COLO668 (cell line): ENCODE measurements around the gene ADAMTS9.
"Not testable (repeated sequence)": the region's sequence is repeated elsewhere in the genome, so short reads cannot be mapped to it uniquely, and the experiment has no call there.

Experiments
- DNase-seq: peaks from one replicate; lab custom pipeline; 2025; ENCODE audit not compliant: unreplicated experiment; lab: John Stamatoyannopoulos, UW

Gene ADAMTS9

GRCh38 chr3:64548200-64548889 lies 139.5 kb downstream of the ADAMTS9 start:
- DNase-seq, result no peak

DNA sequence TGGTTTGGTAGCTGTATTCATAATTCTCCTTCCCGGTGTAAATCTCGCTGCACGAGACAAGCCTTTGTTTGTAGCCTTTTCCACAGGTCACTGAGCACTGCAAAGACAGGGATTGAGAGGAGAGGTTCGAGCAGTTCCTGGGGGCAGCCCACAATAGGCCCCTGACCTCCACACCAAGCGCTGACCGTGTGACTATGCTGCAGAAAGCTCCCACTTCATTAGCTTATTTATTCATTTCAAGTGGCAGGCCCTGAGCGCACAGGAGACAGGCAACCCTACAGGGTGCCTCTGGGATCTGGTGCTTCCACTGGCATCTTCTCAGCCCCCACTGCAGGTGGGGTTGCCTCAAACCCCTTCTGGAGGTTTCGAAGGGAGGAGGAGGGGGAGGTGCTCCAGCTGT lies 140.9 kb downstream of the ADAMTS9 start:
- DNase-seq, result no peak

DNA sequence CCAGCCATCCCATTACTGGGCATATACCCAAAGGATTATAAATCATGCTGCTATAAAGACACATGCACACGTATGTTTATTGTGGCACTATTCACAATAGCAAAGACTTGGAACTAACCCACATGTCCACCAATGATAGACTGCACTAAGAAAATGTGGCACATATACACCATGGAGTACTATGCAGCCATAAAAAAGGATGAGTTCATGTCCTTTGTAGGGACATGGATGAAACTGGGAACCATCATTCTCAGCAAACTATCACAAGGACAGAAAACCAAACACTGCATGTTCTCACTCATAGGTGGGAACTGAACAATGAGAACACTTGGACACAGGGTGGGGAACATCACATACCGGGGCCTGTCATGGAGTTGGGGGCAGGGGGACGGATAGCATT lies 142.6 kb downstream of the ADAMTS9 start:
- DNase-seq, result not testable (repeated sequence)

- DNase-seq, result no peak
These were observed 146.0 kb downstream of the ADAMTS9 start for GRCh38 chr3:64541803-64542202.

DNA sequence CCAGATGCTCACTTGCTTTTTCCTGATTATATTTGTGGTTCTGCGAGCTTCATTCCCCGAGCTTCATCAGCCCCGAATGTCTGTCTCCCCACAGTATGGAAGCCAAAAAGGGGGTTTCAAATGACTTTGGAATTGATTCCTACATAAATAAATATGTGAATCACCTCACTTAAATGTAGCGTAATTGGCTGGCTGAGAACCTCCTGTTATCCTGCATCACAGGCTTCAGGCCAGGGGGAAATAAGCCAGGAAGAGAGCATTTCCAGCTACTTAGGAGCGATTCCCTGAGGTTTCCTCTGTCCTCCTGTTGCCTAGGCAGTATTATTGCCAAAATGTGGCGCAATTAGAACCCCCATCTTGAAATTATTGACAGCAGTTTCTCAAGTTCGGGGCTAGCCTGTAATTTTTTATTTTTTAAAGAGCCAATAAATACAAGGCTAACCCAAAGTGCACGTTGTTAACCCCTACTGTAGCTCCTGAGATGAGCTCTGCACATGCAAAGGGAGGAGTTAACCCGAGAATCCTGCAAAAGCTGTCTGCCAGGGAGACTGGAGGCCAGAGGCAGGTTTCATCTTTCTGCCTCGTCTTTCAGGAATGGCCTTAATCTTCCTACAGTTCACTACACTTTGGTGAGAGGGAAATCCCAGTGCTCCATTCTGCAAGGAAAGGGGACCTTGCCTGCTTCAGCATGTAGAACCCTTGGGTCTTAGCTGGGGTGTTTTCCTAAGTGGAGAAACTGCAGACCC lies 148.2 kb downstream of the ADAMTS9 start:
- no peak for DNase-seq

DNA sequence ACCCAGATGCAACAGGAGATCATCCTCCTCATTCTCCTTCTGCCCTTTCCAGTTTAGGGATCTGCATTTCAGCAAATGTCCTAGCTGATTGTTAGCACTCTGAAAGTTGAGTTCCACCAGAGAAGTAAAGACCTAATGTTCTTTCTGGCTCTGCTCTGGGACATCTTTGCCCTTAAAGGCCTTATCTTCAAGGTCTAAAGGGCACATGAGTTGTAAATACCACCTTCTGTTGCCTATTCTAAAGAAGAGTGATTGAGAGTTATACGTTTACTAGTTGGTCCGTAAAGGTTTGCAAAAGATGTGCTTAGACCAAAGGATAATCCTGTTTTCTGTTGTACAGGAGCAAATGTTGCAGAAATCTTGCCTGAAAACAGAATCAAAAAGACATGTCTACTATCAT lies 151.6 kb downstream of the ADAMTS9 start:
- no peak for DNase-seq

GRCh38 chr3:64533617-64534317 lies 154.0 kb downstream of the ADAMTS9 start:
- DNase-seq, result peak; percentile 79

DNA sequence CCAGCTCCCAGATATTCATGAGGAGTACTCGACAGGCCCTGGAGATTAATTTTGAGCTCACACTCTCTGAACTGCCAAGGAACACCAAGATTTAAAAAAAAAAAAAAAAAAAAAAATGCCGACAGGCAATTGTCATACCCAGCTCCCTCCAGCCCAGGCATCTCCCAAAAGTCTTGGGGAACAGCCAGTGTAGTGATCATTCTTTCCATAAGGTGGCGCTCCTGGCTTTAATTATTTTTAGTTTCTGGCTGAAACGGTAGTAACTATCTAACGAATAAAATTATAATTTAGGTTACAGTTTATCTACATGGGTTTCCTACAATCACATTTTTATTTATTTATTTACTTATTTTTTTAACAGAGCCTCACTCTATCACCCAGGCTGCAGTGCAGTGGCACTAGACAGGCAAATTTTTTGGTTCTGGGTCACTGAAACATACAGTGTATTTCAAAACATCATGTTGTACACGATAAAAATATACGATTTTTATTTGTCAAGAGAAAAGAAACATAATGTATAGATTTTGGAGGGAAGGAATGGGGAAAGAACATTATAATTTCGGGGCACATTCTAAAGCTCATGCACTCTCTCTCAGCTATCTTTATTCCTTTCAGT lies 157.3 kb downstream of the ADAMTS9 start:
- DNase-seq, result peak; percentile 40

DNA sequence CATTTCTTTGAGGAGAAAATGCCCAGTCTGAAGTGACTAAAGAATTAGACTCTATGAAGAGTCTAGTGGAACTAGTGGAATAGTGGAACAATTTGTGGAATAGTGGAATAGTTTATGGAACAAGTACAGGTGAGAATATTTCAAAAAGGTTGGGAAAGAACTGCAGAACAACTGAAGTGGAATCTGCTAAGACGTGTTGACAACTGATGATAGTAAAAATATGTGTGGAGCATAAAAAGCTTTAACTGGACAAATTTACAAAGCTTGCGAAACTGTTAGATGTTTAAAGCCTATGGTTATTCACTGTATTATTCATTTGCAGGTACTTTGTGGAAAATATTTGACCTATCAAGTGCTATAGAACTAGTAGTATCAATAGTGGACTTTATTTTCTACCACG lies 164.5 kb downstream of the ADAMTS9 start:
- DNase-seq, result no peak

- no peak for DNase-seq
These were observed 167.5 kb downstream of the ADAMTS9 start for GRCh38 chr3:64520334-64520733.

GRCh38 chr3:64518950-64519349 lies 168.8 kb downstream of the ADAMTS9 start:
- no peak for DNase-seq

- no peak for DNase-seq
These were observed 169.3 kb downstream of the ADAMTS9 start for GRCh38 chr3:64518496-64518895.

GRCh38 chr3:64514889-64515288 lies 172.9 kb downstream of the ADAMTS9 start:
- no peak for DNase-seq

- no peak for DNase-seq
These were observed 178.6 kb downstream of the ADAMTS9 start for GRCh38 chr3:64509206-64509605.

DNA sequence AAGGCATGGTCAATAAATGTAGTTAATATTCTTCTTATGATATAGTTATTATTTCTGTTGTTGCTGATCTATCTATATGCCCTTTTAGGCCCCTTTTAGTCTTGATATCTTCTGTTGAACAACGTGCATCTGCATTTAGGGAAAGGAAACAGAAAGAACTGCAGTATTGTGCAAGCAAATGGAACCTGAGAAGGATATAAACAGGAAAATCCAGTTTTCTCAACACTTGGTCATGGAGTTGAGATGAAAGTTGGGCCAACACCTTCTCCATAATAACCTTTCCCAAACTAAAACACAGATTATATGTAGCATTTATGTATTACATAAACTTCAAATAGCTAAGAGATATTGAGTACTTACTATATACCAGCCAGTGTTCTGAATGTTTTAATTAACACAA lies 179.7 kb downstream of the ADAMTS9 start:
- no peak for DNase-seq

- no peak for DNase-seq
These were observed 181.5 kb downstream of the ADAMTS9 start for GRCh38 chr3:64506255-64506654.

- no peak for DNase-seq
These were observed 182.4 kb downstream of the ADAMTS9 start for GRCh38 chr3:64505419-64505818.

GRCh38 chr3:64502284-64502683 lies 185.5 kb downstream of the ADAMTS9 start:
- no peak for DNase-seq

- peak; percentile 43 for DNase-seq
These were observed 186.4 kb downstream of the ADAMTS9 start for GRCh38 chr3:64501298-64501906.

GRCh38 chr3:64496786-64497490 lies 190.9 kb downstream of the ADAMTS9 start:
- no peak for DNase-seq
